GM12864 (cell line): ENCODE data around the gene POT1.
A peak's percentile ranks its signal among the peaks of the same experiment; 100 is the strongest.

Experiments used
- DNase-seq: peaks from one replicate; pipeline ENCODE4 v3.0.0-alpha.2; 2011; ENCODE audit warnings: low read depth
- H3K4me3 ChIP-seq: 2 replicates; pipeline ENCODE4 v1.5.1; 2011; ENCODE audit warnings: mild to moderate bottlenecking, low read depth, low read length, control low read depth
- TF ChIP-seq, protein P1 (sequence below): IDR thresholded peaks from 2 replicates; pipeline ENCODE4 v1.5.1; 2011; ENCODE audit warnings: low read depth, mild to moderate bottlenecking, moderate library complexity, low read length, control low read depth, inconsistent platforms; ENCODE audit errors: missing control alignments

The POT1 gene

DNA sequence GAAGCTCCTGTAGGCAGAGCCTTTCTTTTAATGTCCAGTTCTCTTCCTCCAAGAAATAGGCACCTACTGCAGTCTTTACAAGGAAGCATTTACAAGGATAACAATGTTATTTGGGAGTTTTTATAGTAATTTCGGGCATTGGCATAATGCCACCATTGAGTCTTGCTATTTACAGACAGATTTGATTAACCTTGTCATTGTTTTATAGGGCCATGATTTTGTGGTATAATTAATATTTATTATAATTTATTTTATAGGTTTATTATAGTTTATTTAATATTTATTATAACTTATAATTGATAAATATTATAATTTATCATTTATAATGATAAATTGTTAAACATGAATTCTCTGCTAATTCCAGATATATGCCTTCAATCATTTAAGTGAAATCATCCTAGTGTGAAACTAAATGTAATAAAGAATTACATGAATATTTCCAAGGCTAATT is 573 bp upstream of the POT1 start:
- DNase-seq = no peak
- TF ChIP-seq, protein P1, sequence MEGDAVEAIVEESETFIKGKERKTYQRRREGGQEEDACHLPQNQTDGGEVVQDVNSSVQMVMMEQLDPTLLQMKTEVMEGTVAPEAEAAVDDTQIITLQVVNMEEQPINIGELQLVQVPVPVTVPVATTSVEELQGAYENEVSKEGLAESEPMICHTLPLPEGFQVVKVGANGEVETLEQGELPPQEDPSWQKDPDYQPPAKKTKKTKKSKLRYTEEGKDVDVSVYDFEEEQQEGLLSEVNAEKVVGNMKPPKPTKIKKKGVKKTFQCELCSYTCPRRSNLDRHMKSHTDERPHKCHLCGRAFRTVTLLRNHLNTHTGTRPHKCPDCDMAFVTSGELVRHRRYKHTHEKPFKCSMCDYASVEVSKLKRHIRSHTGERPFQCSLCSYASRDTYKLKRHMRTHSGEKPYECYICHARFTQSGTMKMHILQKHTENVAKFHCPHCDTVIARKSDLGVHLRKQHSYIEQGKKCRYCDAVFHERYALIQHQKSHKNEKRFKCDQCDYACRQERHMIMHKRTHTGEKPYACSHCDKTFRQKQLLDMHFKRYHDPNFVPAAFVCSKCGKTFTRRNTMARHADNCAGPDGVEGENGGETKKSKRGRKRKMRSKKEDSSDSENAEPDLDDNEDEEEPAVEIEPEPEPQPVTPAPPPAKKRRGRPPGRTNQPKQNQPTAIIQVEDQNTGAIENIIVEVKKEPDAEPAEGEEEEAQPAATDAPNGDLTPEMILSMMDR = no peak
- peak overlapping the region; percentile 59 for H3K4me3 ChIP-seq

DNA sequence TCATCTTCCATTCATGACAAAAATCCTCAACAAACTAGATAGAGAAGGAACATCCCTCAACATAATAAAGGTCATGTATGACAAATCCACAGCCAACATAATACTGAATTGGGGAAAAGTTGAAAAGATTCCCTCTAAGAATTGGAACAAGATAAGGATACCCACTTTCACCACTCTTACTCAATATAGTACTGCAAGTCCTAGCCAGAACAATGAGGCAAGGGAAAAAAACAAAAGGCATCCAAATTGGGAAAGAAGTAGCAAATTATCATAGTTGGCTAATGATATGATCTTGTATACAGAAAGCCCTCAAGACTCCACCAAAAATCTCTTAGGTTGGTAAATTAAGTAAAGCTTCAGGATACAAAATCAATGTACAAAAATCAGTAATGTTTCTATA is 4.7 kb downstream of the POT1 start:
- H3K4me3 ChIP-seq = no peak overlapping the region
- TF ChIP-seq, protein P1 = no peak
- DNase-seq = no peak

DNA sequence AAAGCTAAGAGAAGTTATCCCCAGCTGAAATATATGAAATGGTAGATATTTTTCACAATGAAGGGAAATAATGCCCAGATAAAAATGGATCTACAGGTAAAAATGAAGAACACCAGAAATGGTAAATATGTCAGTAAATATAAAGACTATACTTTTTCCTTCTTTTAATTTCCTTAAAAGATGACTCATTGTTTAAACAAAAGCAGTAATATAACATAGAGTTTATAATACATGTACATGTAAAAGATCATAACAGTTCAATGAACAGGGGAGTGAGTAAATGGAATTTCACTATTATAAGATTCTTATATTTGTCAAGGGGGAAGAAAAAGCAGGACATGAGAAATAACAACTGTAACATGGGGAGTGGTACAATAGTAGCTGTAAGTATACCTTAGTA is 7.4 kb downstream of the POT1 start:
- H3K4me3 ChIP-seq = no peak overlapping the region
- DNase-seq = no peak
- TF ChIP-seq, protein P1 = no peak

DNA sequence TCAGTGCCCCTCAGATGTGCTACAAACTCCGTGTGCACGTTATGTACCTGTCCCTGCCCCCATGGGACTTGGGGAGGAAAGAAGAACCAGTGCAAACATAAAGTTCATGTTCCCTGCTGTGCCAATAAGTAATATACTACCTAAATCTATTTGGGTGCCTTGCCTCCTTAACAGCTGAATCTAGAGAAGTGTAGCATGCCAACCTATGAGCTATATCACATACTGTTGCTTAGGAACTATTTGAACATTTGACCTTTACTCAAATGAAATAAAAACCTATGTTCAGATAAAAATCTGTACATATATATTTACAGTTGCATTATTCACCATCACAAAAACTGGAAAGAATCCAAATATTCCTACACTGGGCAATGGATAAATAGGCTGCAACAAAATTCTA is 9.8 kb downstream of the POT1 start:
- DNase-seq = no peak
- no peak overlapping the region for H3K4me3 ChIP-seq
- TF ChIP-seq, protein P1 = no peak

DNA sequence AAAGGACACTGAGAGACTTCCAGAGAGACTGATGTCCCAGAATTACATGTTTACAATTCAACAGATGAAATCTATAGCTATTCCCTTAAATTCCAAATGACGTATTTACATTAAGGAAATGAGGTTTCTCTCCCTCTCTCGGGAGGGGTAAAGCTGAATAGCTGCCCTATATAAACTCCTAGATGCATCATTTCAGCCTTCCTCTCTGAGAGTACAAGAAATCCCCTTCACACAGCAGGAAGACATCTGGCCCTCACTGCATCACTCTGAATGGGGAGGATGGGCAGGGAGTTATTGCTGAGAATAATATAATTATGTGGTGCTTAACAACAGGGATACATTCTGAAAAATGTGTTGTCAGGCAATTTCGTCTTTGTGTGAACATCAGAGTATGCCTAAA is 11.0 kb downstream of the POT1 start:
- DNase-seq = no peak
- no peak overlapping the region for H3K4me3 ChIP-seq
- TF ChIP-seq, protein P1 = no peak

DNA sequence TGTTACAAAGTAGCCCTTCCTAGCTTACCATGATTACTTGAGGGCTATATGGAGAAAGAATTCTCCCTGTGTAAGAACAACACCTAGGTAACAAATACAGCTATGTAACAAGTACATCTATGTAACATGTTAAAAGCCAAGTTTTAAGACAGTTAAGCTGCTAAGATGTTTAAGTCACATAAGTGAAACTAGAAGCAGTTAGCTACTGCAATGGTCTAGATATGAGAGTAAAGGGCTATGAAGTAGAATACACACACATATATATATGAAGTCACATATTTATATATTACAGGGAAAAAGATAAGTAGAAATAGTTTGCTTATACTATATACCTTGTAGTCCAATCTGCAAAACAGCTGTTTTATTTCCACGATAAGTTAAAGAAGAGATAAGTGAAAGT is 14.4 kb downstream of the POT1 start:
- H3K4me3 ChIP-seq = no peak overlapping the region
- TF ChIP-seq, protein P1 = no peak
- DNase-seq = no peak

DNA sequence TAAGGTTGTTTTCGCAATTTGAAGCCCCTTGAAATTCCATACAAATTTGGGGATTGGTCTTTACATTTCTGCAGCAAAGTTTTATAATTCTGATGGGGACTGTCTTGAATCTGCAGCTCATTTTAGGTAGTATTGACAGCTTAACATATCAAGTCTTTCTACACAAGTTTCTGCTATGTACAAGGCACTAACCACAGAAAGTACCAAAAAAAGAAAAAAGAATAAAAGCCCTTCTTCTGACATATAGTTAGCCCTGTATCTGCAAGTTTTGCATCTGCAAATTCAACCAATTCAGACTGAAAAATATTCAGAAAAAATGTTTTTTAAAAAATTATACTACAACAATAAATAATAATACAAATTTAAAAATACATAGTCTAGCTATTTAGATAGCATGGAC is 15.3 kb downstream of the POT1 start:
- no peak for DNase-seq
- TF ChIP-seq, protein P1 = no peak
- H3K4me3 ChIP-seq = no peak overlapping the region
